Activated CD4-positive, alpha-beta T cell treated with anti-CD3 and anti-CD28 coated beads, Interleukin-2, amount 10 ng/mL, durations not matched to agents 24 days and 14 days (primary cell): ENCODE results near the gene OMG. TPM values are rescaled to one million over a fixed set of nuclear protein-coding genes. Genes with fewer than 3 reads are reported as not detected.
"Not testable (repeated sequence)": the region's sequence is repeated elsewhere in the genome, so short reads cannot be mapped to it uniquely, and the experiment has no call there.

Experiments used
- DNase-seq: peaks from one replicate; pipeline ENCODE4 v3.0.0; 2022
- H3K27ac Mint-ChIP-seq: one replicate; pipeline ENCODE4 v1.8.0; 2022; ENCODE audit warnings: mild to moderate bottlenecking, mixed read lengths
- H3K27me3 Mint-ChIP-seq: one replicate; pipeline ENCODE4 v1.8.0; 2022; ENCODE audit warnings: mixed read lengths
- H3K36me3 Mint-ChIP-seq: one replicate; pipeline ENCODE4 v1.8.0; 2022; ENCODE audit warnings: low read depth, mild to moderate bottlenecking, mixed read lengths
- H3K4me1 Mint-ChIP-seq: one replicate; pipeline ENCODE4 v1.8.0; 2021; ENCODE audit warnings: mixed read lengths
- H3K4me3 Mint-ChIP-seq: one replicate; pipeline ENCODE4 v1.8.0; 2022; ENCODE audit warnings: mild to moderate bottlenecking, moderate library complexity, mixed read lengths
- H3K9me3 Mint-ChIP-seq: one replicate; pipeline ENCODE4 v1.8.0; 2021; ENCODE audit warnings: mixed read lengths
- intact Hi-C: fragments of 100-400 bp; cut with micrococcal nuclease; formaldehyde crosslinking; loops from one replicate; pipeline ENCODE4 v1.15.1; 2023
- total RNA-seq: library from RNA; stranded (reverse); gene quantifications from 2 replicates; pipeline ENCODE4 v1.2.3, GENCODE V29; 2022

OMG gene
- total RNA-seq, 1 donor from 2014 or later, result 0.35 TPM

DNA sequence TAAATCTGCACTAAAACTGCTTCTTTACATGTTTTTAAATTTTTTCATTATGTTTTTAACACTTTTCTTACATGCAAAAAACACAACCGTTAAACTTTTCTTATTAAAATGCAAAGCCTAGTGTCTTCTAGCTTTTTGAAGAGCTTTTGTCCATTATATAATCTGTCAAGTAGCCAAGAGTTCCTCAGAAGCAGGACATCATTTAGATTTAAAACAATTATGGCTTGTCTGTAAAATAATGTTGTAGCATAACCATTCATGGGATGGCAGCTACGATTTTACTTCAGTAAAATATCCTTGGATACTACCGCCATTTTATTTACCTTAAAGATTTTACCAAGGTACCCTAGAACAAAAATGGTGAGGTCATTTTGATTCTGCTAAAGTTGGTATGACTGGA is 2.8 kb downstream of the OMG start:
- peaks cover 7% of the 10 kb centered on the region for H3K36me3 Mint-ChIP-seq
- H3K4me1 Mint-ChIP-seq, result peaks cover 8% of the 10 kb centered on the region
- H3K4me3 Mint-ChIP-seq, result no peak overlapping the region
- no peak for DNase-seq
- intact Hi-C loops, result no loop called here
- no peaks in the 10 kb centered on the region for H3K27me3 Mint-ChIP-seq
- H3K27ac Mint-ChIP-seq, result no peak overlapping the region
- H3K9me3 Mint-ChIP-seq, result no peaks in the 10 kb centered on the region

DNA sequence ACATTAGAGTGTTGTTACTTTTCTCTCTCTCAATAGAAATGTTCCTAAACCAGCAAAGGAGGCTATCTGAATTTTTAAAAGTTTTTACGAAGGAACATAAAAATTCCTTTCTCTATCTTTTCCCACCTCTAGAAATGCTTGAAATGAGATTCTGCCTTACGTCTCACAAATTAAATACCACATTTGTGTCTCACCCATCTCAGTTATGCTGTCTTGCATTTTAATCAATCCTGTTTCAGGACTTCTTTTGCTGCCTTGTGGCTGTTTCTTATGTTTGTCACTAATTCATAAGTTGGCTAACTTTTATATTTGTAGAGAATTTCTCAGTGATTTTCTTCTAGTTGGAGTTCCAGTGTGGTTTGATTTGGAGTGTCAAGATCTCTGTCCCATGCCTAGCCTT is 3.5 kb downstream of the OMG start:
- H3K4me3 Mint-ChIP-seq, result no peak overlapping the region
- no peak for DNase-seq
- intact Hi-C loops, result no loop called here
- no peaks in the 10 kb centered on the region for H3K27me3 Mint-ChIP-seq
- H3K9me3 Mint-ChIP-seq, result no peaks in the 10 kb centered on the region
- peaks cover 12% of the 10 kb centered on the region for H3K4me1 Mint-ChIP-seq
- H3K27ac Mint-ChIP-seq, result no peak overlapping the region
- peaks cover 7% of the 10 kb centered on the region for H3K36me3 Mint-ChIP-seq

DNA sequence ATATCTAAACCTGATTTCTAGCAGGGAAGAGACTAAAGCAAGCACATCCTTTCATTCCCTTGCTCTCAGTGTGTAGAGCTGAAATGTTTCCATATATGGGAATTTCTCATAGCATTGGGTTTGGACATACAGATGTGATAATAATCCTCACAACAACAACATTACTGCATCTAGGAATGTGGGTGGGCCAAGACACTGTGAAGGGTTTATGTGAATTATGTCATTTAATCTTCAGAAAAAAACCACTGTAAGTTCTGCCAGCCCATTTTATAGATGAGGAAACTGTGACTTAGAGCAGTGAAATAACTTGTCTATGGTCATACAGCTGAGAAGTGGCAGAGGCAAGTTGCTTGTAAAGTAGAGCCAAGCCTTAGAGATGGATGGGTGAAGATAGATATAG is 5.2 kb downstream of the OMG start:
- H3K36me3 Mint-ChIP-seq, result peaks cover 9% of the 10 kb centered on the region
- no peak for DNase-seq
- intact Hi-C loops, result no loop called here
- H3K4me1 Mint-ChIP-seq, result peaks cover 12% of the 10 kb centered on the region
- H3K27me3 Mint-ChIP-seq, result no peaks in the 10 kb centered on the region
- H3K4me3 Mint-ChIP-seq, result no peak overlapping the region
- H3K27ac Mint-ChIP-seq, result no peak overlapping the region
- H3K9me3 Mint-ChIP-seq, result no peaks in the 10 kb centered on the region

GRCh38 chr17:31289790-31290189 is 7.2 kb downstream of the OMG start:
- Mint-ChIP-seq H3K27me3 (no peaks in the 10 kb centered on the region), H3K4me1 (peaks cover 10% of the 10 kb centered on the region), H3K36me3 (peaks cover 9% of the 10 kb centered on the region), H3K4me3 (no peak overlapping the region), H3K27ac (no peak overlapping the region), H3K9me3 (no peaks in the 10 kb centered on the region)
- DNase-seq, result no peak
- intact Hi-C loops, result no loop called here

DNA sequence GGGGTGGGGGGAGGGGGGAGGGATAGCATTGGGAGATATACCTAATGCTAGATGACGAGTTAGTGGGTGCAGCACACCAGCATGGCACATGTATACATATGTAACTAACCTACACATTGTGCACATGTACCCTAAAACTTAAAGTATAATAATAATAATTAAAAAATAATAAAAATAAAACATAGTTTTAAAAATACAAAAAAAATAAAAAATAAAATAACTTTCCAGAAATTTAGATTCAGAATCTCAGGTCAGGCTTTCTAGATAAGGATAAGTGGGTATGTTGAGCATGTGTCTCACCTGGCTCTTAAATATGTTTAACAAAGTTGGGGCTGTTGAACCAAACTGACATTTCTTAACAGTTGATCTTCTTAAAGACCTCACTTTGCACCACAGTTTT is 9.1 kb downstream of the OMG start:
- H3K4me1 Mint-ChIP-seq, H3K27me3 Mint-ChIP-seq, H3K4me3 Mint-ChIP-seq, intact Hi-C loops, H3K27ac Mint-ChIP-seq, DNase-seq, H3K9me3 Mint-ChIP-seq, H3K36me3 Mint-ChIP-seq: not testable (repeated sequence)

GRCh38 chr17:31286587-31286986 is 10.5 kb downstream of the OMG start:
- Mint-ChIP-seq H3K36me3 (peaks cover 4% of the 10 kb centered on the region), H3K9me3 (no peaks in the 10 kb centered on the region), H3K4me1 (peaks cover 10% of the 10 kb centered on the region), H3K27me3 (no peaks in the 10 kb centered on the region), H3K27ac (no peak overlapping the region), H3K4me3 (no peak overlapping the region)
- intact Hi-C loops, result no loop called here
- no peak for DNase-seq

DNA sequence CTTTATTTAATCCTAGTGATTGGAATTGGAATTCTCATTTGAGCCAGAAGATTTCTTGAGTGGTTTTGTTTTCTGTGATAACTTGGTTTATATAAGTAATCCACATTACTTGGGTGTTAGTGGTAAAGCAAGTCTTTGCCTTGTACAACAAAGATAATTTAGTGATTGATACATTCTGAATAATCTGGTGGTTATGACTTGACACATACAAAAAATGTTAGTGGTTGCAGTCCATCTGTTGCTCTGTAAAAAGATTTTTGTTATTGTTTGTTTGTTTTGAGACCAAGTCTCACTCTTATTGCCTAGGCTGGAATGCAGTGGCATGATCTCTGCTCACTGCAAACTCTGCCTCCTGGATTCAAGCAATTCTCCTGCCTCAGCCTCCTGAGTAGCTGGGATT is 13.2 kb downstream of the OMG start:
- no peak overlapping the region for H3K4me3 Mint-ChIP-seq

GRCh38 chr17:31281061-31281460 is 16.0 kb downstream of the OMG start:
- Mint-ChIP-seq H3K36me3 (peaks cover 3% of the 10 kb centered on the region), H3K9me3 (no peaks in the 10 kb centered on the region), H3K27me3 (no peaks in the 10 kb centered on the region), H3K4me3 (no peak overlapping the region), H3K27ac (no peak overlapping the region), H3K4me1 (no peaks in the 10 kb centered on the region)
- no peak for DNase-seq
- intact Hi-C loops, result no loop called here

More for the DNA sequence above, 13.2 kb downstream of the OMG start:
- H3K27ac Mint-ChIP-seq, result no peak overlapping the region
- H3K36me3 Mint-ChIP-seq, result peaks cover 6% of the 10 kb centered on the region
- peaks cover 3% of the 10 kb centered on the region for H3K4me1 Mint-ChIP-seq
- H3K9me3 Mint-ChIP-seq, result no peaks in the 10 kb centered on the region
- DNase-seq, result no peak
- H3K27me3 Mint-ChIP-seq, result no peaks in the 10 kb centered on the region
- intact Hi-C loops, result no loop called here

DNA sequence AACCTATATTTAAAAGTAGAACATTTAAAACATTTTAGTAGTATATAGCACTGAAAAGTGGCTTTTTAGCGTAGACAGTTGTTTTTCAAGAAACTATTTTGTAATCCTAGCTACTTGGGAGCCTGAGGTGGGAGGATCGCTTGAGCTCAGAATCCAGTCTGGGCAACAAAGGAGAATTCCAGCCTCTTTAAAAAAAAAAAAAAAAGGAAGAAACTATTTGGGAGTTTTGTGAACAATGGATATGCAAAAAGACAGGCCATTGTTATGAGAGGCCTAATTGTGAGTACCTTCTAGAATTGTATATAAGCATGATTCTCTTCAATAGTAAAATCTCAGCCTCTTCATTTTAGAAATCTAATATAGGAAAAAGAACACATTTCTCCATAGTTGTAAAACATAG is 17.6 kb downstream of the OMG start:
- Mint-ChIP-seq H3K9me3 (no peaks in the 10 kb centered on the region), H3K27ac (no peak overlapping the region), H3K36me3 (peaks cover 3% of the 10 kb centered on the region), H3K27me3 (no peaks in the 10 kb centered on the region), H3K4me3 (no peak overlapping the region), H3K4me1 (peaks cover 7% of the 10 kb centered on the region)
- intact Hi-C loops, result no loop called here
- no peak for DNase-seq

DNA sequence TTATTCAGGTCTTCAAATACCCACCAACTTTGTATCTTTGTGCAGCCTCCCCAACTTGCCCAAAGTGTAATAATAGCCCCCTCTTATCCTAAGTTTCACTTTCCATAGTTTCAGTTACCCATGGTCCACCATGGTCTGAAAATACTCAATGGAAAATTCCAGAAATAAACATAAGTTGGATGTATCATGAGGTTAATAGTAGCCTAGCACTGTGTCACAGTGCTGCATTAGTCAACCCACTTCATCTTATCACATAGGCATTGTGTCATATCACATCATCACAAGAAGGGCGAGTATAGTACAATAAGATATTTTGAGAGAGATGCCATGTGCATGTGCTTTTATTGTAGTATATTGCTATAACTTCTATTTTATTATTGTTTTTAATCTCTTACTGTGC is 21.9 kb downstream of the OMG start:
- H3K4me1 Mint-ChIP-seq, result peaks cover 8% of the 10 kb centered on the region
- H3K4me3 Mint-ChIP-seq, result no peak overlapping the region
- no peaks in the 10 kb centered on the region for H3K27me3 Mint-ChIP-seq
- H3K36me3 Mint-ChIP-seq, result no peaks in the 10 kb centered on the region
- H3K27ac Mint-ChIP-seq, result no peak overlapping the region
- intact Hi-C loops, result no loop called here
- no peak for DNase-seq
- H3K9me3 Mint-ChIP-seq, result no peaks in the 10 kb centered on the region

- Mint-ChIP-seq H3K9me3 (no peaks in the 10 kb centered on the region), H3K36me3 (no peaks in the 10 kb centered on the region), H3K27me3 (no peaks in the 10 kb centered on the region), H3K4me3 (no peak overlapping the region), H3K27ac (no peak overlapping the region), H3K4me1 (peaks cover 8% of the 10 kb centered on the region)
- no peak for DNase-seq
- intact Hi-C loops, result no loop called here
These were observed 22.8 kb downstream of the OMG start for GRCh38 chr17:31274252-31274651.

- H3K4me1 Mint-ChIP-seq, result peaks cover 8% of the 10 kb centered on the region
- no peak for DNase-seq
- no peak overlapping the region for H3K4me3 Mint-ChIP-seq
- no peaks in the 10 kb centered on the region for H3K27me3 Mint-ChIP-seq
- no peak overlapping the region for H3K27ac Mint-ChIP-seq
- H3K36me3 Mint-ChIP-seq, result no peaks in the 10 kb centered on the region
- H3K9me3 Mint-ChIP-seq, result no peaks in the 10 kb centered on the region
- intact Hi-C loops, result no loop called here
These were observed 23.5 kb downstream of the OMG start for GRCh38 chr17:31273516-31273915.

DNA sequence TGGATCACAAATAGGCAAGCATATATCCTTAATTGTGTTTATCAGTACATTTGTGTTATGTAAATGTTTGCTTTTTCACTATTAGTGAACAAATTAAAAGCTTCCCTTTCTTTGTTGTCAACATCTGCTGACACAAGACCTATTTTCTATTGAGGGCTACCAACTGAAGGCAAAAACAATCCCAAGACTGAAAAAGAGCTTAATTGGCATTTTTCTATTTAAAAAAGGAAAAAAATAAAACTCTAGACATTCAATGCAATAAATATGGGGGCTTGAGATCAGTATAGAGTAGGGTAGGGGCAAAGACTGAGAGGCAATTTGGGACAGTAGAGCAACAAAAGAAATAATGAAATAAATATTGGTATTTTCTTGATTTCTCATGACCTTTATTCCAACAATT is 24.2 kb downstream of the OMG start:
- intact Hi-C loops, result no loop called here
- peaks cover 3% of the 10 kb centered on the region for H3K36me3 Mint-ChIP-seq
- H3K4me3 Mint-ChIP-seq, result no peak overlapping the region
- H3K27me3 Mint-ChIP-seq, result no peaks in the 10 kb centered on the region
- H3K4me1 Mint-ChIP-seq, result peaks cover 8% of the 10 kb centered on the region
- H3K27ac Mint-ChIP-seq, result no peak overlapping the region
- DNase-seq, result no peak
- no peaks in the 10 kb centered on the region for H3K9me3 Mint-ChIP-seq

- H3K4me1 Mint-ChIP-seq, result peaks cover 8% of the 10 kb centered on the region
- no peak for DNase-seq
- intact Hi-C loops, result no loop called here
These were observed 24.8 kb downstream of the OMG start for GRCh38 chr17:31272236-31272635.

DNA sequence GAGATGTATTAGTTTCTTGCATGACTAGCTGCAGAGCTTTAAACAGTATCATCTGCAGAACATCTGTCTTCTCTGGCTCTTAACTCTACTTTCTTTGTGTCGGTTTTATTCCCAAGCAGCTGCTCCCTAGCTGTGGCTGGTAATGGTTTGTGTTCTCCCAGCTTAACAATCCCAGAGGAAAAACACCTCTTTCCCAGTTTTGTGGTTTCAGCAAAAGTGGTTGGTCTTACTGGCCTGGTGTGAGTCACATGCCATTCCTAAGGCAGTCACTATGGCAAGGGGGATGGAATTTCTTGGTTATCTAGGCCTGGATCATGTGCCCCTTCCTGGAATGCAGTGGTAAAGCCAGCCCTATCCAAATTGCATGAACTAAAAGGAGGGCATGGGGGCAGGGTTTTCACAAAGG is 27.5 kb downstream of the OMG start:
- intact Hi-C loops, result no loop called here
- Mint-ChIP-seq H3K27ac (no peak overlapping the region), H3K9me3 (no peaks in the 10 kb centered on the region), H3K4me3 (no peak overlapping the region), H3K36me3 (peaks cover 8% of the 10 kb centered on the region), H3K4me1 (peaks cover 2% of the 10 kb centered on the region), H3K27me3 (no peaks in the 10 kb centered on the region)
- no peak for DNase-seq

More at GRCh38 chr17:31272236-31272635, 24.8 kb downstream of the OMG start:
- H3K4me3 Mint-ChIP-seq, result no peak overlapping the region
- H3K27me3 Mint-ChIP-seq, result no peaks in the 10 kb centered on the region
- no peak overlapping the region for H3K27ac Mint-ChIP-seq
- H3K36me3 Mint-ChIP-seq, result peaks cover 6% of the 10 kb centered on the region
- no peaks in the 10 kb centered on the region for H3K9me3 Mint-ChIP-seq
